Esophagus mucosa (tissue), 1 donor: ENCODE results near the gene BTN3A1. TPM values are rescaled to one million over a fixed set of nuclear protein-coding genes. Genes with fewer than 3 reads are reported as not detected.
"Not testable (repeated sequence)": the region's sequence is repeated elsewhere in the genome, so short reads cannot be mapped to it uniquely, and the experiment has no call there.

ENCODE experiments used
- ATAC-seq: fragments of 200-7000 bp; cut with Tn5 transposase; one replicate; pipeline ENCODE4 v1.9.1; 2020
- total RNA-seq: library from RNA; stranded (reverse); gene quantifications from one replicate; pipeline ENCODE4 v1.2.4, GENCODE V29; 2023
- donor health status: DM: yes; HTN: yes; CAD: no.

BTN3A1 gene
- 6.2 TPM for total RNA-seq

GRCh38 chr6:26401987-26402658 lies at the start of gene BTN3A1:
Gene BTN3A1 (plus strand): TSS chr6:26402275. CDS start chr6:26405564, 3,289 bp downstream.
- peak; percentile 90 for ATAC-seq

DNA sequence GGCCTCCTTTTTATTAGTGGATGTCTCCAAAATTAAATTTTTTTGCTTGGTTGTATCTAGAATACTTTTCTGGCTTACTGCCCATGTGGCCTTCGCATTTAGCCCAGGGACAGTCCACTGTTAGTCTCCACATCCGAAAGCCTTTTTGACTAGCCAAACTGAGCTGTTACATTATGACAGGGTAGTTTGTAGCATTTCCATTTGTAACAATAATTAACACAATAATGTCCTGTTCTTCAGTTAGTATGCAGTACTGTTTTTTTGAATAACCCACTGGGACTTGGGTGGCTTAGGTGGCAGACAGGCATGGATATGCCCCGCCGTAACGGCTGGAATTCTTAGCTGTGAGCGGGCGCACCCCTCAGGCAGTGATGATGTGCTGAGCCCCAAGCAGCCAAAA lies 49.8 kb upstream of the BTN3A1 start:
- no peak for ATAC-seq

DNA sequence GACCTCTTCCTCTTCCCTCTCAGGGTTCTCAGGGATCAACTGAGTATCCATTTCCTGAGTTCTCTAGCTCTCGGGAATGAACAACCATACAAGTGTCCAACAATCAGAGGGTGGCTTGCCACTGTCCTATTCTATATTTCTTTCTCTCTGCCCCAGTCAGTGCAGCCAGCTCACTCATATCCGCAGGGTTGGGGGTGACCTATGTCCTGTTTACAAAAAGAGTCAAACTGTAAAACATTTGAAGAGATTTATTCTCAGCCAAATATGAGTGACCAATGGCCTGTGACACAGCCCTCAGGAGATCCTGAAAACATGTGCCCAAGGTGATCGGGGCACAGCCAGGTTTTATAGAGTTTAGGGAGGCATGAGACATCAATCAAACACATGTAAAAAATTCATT lies 47.9 kb upstream of the BTN3A1 start:
- ATAC-seq = no peak

GRCh38 chr6:26355366-26355765 lies 46.7 kb upstream of the BTN3A1 start:
- no peak for ATAC-seq

- ATAC-seq = not testable (repeated sequence)
These were observed 44.5 kb upstream of the BTN3A1 start for GRCh38 chr6:26357543-26357942.

DNA sequence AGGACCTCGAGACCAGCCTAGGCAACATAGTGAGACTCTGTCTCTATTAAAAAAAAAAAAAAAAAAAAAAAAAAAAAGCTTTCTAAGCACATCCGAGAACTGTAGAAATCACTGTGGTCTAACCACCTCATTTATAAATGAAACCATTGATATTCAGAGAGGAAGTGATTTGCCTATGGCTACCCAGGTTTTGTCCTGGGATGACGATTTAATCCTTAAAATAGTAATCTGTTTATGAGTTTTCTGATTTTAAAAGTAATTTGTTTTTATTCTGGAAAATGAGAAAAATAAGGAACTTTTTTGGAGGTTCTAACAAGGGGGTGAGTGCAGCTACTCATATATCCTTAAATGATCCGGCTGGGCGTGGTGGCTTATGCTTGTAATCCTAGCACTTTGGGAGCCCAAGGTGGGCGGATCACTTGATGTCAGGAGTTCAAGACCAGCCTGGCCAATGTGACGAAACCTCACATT lies 43.5 kb upstream of the BTN3A1 start:
- ATAC-seq = no peak

- no peak for ATAC-seq
These were observed 42.3 kb upstream of the BTN3A1 start for GRCh38 chr6:26359765-26360164.

GRCh38 chr6:26360451-26361416 lies 41.3 kb upstream of the BTN3A1 start:
- no peak for ATAC-seq

GRCh38 chr6:26361544-26361943 lies 40.5 kb upstream of the BTN3A1 start:
- ATAC-seq = no peak

GRCh38 chr6:26362093-26362835 lies 39.8 kb upstream of the BTN3A1 start:
- no peak for ATAC-seq

DNA sequence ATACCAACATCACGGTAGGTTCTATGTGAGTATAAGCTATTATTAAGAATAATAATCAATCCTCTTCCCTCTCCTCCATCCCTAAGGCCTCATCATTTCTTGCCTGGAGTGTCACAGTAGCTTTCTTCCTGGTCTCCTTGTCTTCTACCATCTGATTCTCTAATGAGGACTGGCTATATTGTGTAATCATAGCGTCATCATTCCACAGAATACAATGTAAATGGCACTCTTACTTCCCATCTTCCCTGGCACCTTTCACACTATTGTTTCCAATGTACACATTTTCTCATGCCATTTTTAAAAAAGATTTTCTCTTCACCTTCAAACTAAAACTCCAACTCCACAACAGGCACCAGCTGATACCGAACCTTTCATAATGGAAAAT lies 39.2 kb upstream of the BTN3A1 start:
- ATAC-seq = no peak

GRCh38 chr6:26363882-26364701 lies 38.0 kb upstream of the BTN3A1 start:
- no peak for ATAC-seq

DNA sequence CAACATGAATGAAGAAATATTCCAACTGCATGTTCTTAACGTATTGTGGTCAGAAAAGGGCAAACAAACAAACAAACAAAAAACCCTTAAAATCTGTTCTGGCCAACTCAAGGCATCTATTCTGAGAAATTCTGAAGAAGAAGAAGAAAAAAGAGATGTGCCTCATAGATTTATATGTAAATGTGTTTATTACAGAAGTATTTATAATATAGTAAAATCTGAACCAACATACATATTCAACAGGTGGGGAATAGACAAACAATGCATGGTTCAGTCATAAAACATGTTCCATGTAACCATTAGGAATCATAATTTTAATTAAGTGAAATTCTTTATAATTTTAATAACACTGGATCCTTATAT lies 36.5 kb upstream of the BTN3A1 start:
- ATAC-seq = no peak

DNA sequence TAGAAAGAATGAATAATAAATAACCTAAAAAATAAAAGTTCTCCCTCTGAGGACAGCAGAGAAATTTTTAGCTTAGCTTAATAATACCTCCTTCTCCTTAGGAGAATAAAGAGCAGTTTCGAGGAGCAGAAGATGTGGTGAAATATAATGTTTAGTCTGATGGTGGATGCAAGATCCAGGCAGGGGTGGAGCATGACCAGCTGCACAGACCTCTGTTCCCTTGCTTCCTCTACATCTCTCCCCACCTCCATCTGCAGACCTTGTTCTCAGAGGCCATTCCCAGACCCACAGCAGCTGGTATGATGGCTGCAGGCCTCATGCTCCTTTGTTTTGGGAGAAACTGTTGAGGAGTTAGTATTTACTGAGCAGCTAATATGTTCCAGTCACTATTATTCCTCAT lies 35.6 kb upstream of the BTN3A1 start:
- ATAC-seq = no peak

GRCh38 chr6:26367114-26367513 lies 35.0 kb upstream of the BTN3A1 start:
- no peak for ATAC-seq

GRCh38 chr6:26371813-26372212 lies 30.3 kb upstream of the BTN3A1 start:
- not testable (repeated sequence) for ATAC-seq

DNA sequence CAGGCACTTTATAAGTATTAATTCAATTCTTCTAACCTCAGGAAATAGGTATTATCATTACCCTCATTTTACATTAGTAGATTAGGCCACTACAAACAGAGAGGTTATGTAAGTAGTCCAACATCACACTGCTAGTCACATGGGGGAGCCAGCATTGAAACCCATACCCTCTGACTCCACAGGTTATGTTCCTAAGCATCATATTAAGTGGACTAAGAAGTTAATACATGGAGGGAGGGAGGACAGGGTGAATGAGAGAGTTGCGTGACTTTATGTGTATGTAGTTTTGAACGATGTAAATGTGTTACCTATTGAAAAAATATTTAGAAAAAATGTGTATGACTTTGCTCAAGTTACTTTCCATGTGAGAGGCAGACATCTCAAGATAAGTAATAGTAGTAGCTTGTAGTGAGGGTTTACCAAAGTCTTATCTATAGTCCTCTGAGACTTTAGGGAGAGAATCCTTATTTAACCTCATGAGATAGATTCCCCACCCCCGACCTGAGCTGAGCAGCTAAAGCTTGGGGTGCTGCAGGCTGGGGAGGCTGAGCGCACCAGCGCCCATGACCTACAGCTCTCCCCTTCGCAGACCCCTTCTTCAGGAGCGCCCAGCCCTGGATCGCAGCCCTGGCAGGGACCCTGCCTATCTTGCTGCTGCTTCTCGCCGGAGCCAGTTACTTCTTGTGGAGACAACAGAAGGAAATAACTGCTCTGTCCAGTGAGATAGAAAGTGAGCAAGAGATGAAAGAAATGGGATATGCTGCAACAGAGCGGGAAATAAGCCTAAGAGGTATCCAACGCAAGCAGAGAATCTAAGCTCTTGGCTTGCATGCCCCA lies 29.5 kb upstream of the BTN3A1 start:
- peak; percentile 20 for ATAC-seq

DNA sequence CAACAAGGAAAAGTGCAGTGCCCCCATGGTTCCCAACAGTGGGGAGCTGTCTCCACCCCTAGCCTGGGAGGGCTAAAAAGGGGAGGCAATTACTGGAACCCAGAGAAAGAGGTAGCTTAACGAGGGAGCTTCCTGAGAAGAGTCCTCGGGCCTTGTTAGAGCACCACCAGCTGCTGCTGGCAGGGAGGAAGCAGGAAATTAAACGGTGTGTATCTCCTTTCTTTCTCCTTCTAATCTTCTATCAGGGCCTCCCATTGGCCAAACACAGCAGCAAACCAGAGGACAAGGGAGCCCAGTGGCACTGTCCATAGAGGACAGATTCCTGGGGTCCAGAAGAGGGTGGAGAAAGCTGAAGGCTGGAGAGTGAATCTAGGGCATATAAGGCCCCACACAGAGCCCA lies 26.8 kb upstream of the BTN3A1 start:
- no peak for ATAC-seq

GRCh38 chr6:26377719-26378118 lies 24.4 kb upstream of the BTN3A1 start:
- ATAC-seq = no peak

DNA sequence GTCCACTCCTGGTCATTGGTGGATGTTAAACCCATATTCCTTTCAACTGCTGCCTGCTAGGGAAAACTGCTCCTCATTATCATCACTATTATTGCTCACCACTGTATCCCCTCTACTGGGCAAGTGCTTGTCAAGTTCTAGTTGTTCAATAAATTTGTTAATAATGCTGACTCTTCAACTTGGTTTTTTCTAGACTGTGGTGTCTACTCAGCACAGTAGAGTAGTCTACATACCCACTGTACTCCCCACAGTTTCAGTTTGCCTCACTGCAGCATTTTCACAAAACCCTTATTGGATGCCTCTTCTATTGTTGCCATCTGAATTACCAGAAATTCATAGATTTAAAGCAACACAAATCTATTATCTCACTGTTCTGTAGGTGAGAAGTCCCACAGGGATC lies 23.9 kb upstream of the BTN3A1 start:
- not testable (repeated sequence) for ATAC-seq

DNA sequence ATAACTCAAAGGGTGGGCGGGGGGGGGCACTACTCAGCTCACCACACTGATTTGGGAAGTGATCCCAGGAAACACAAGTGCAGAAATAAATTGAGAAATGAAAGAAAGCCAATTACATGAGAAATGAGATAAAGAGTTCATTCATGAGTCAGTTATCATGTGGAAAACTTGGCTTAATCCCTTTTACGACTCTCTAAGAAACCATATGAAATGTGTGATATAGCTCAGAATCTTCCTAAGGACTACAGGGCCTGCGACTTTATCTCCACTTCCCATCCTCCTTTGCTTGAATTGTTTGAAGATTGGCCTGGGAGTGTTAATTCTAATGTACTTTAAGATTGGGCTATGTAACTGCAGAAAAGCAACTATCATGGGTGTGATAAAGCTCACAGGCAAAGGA lies 22.8 kb upstream of the BTN3A1 start:
- no peak for ATAC-seq
